Measurements from ENCODE around the gene NXNL1. TPM values are rescaled to one million over a fixed set of nuclear protein-coding genes. Genes with fewer than 3 reads are reported as not detected.

Gene NXNL1
- total and polyA plus RNA-seq, 9 of the 15 experiments (the other 6 are each of a cell fraction or from before 2014, with no cell fraction given) = not detected

DNA sequence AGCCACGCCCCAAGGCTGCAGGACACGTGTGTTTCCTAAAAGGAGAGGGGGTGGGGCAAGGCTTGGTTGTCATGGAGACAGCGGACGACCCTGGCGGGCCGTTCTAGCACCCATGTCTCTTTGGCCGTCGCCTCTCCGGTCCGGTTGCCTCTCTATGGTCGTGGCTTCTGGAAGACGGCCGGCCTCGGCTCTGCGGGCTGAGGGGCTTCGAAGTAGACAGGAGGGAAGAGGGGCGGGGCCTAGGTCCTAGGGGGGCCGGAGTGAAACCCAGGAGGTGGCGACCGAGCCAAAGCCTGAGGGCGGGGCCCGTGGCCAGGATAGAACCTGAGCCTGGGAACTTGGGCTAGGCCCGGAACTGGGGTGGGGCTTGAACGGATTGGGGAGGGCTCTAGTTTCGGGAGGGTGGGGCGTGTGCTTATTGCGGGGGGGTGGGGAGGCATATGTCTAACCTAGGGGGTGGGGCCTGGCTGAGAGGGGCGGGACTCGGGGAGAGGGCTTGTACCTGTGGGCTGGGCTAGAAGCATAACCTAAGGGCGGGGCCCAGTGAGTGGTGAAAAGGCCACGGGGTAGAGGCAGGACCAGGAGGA is 8.8 kb upstream of the NXNL1 start (continued):
- no peak for TF ChIP-seq ZNF280B (CRISPR knock-in tag; IDR thresholded peaks at IDR 0.05)
- peak; percentile 74; the same call in 1 of the 2 replicates for TF ChIP-seq CREB3L1 (IDR thresholded peaks at IDR 0.05; ENCODE audit: borderline replicate concordance, low read depth)
- TF ChIP-seq ZC3H4 (CRISPR knock-in tag; IDR thresholded peaks at IDR 0.05; ENCODE audit: borderline replicate concordance) = no peak
- TF ChIP-seq BMI1 (IDR thresholded peaks at IDR 0.05; ENCODE audit: low read length) = peak; percentile 87
- peak; percentile 53 for TF ChIP-seq CHD2 (IDR thresholded peaks at IDR 0.05; ENCODE audit: low read depth, low read length)
- TF ChIP-seq RFX1 (IDR thresholded peaks at IDR 0.05) = peak; percentile 99
- TF ChIP-seq VEZF1 (CRISPR knock-in tag; IDR thresholded peaks at IDR 0.05) = peak; percentile 94
- TF ChIP-seq CBX3 (IDR thresholded peaks at IDR 0.05; ENCODE audit: borderline replicate concordance in 1 of 2, low read length in 2 of 2) = no peak
- TF ChIP-seq HCFC1 (IDR thresholded peaks at IDR 0.05; ENCODE audit: low read depth, low read length) = peak; percentile 14; the same call in 1 of the 2 replicates
- TF ChIP-seq ATF1 (CRISPR knock-in tag; IDR thresholded peaks at IDR 0.05) = no peak
- peak; percentile 27 for TF ChIP-seq ATF1 (tag; IDR thresholded peaks at IDR 0.05)
- TF ChIP-seq RUNX1 (IDR thresholded peaks at IDR 0.05; ENCODE audit: low read depth) = no peak
- TF ChIP-seq XRCC3 (IDR thresholded peaks at IDR 0.05) = no peak
- TF ChIP-seq MYC (IDR thresholded peaks at IDR 0.05; ENCODE audit: low read depth, low read length) = peak; percentile 84
- no peak; the same call in 1 of the 2 replicates for TF ChIP-seq MYC (CRISPR knock-in tag; IDR thresholded peaks at IDR 0.05; ENCODE audit: borderline replicate concordance, low read depth)
- peak; percentile 95 for TF ChIP-seq ARID4B (CRISPR knock-in tag; IDR thresholded peaks at IDR 0.05)
- peak; percentile 49; the same call in 1 of the 2 replicates for TF ChIP-seq CTBP1 (IDR thresholded peaks at IDR 0.05; ENCODE audit: borderline replicate concordance)
- no peak; the same call in 1 of the 2 replicates for TF ChIP-seq ZNF766 (CRISPR knock-in tag; conservative IDR thresholded peaks at IDR 0.05)
- TF ChIP-seq ZNF668 (CRISPR knock-in tag; IDR thresholded peaks at IDR 0.05) = no peak
- TF ChIP-seq CREBBP (IDR thresholded peaks at IDR 0.05; ENCODE audit: low read depth, low read length) = no peak
- peak; percentile 98 for TF ChIP-seq CC2D1A (IDR thresholded peaks at IDR 0.05)
- no peak for TF ChIP-seq KLF16 (IDR thresholded peaks at IDR 0.05)
